H1 (cell line): ENCODE results near the gene HDAC2. TPM values are rescaled to one million over a fixed set of nuclear protein-coding genes. Genes with fewer than 3 reads are reported as not detected.

Experiments used
- BACH1 ChIP-seq: IDR thresholded peaks from 2 replicates; pipeline ENCODE4 v1.6.1; 2012; ENCODE audit warnings: low read length, improper control_type of control experiment
- CBX5 ChIP-seq: fragments of 300-800, 300-1000 bp; sonication (generic); IDR thresholded peaks from 2 replicates; pipeline ENCODE4 v1.7.1; 2016; ENCODE audit warnings: antibody characterized with exemption, low read length, low read depth
- CEBPB ChIP-seq: IDR thresholded peaks from 2 replicates; pipeline ENCODE4 v1.6.1; 2012; ENCODE audit warnings: low read depth, low read length
- CHD7 ChIP-seq: fragments of 300-600 bp; sonication (generic); IDR thresholded peaks from 2 replicates; pipeline ENCODE4 v1.7.1; 2012; ENCODE audit warnings: low read length, moderate library complexity, mild to moderate bottlenecking, inconsistent platforms; ENCODE audit not compliant: insufficient replicate concordance
- CTBP2 ChIP-seq: IDR thresholded peaks from 2 replicates; pipeline ENCODE4 v1.7.0; 2011; ENCODE audit warnings: borderline replicate concordance, mild to moderate bottlenecking, moderate library complexity, mixed read lengths, low read length; ENCODE audit not compliant: insufficient read depth, insufficient read length
- NANOG ChIP-seq: IDR thresholded peaks from 2 replicates; pipeline ENCODE4 v1.6.1; 2011; ENCODE audit warnings: low read length, low read depth, mild to moderate bottlenecking, inconsistent platforms; ENCODE audit not compliant: insufficient read depth, poor library complexity, severe bottlenecking
- PHF8 ChIP-seq: fragments of 200-600 bp; sonication (generic); conservative IDR thresholded peaks from 2 replicates; pipeline ENCODE4 v1.7.1; 2012; ENCODE audit warnings: low read depth, mild to moderate bottlenecking, inconsistent platforms, low read length, moderate library complexity
- RAD21 ChIP-seq, 2 experiments: IDR thresholded peaks in 1 of 2; conservative IDR thresholded peaks in 1 of 2; 2 replicates each; pipeline ENCODE4 v1.6.1; 2011; ENCODE audit warnings: low read depth in 2 of 2, low read length in 2 of 2, improper control_type of control experiment in 1 of 2, inconsistent platforms in 1 of 2, mild to moderate bottlenecking in 1 of 2, moderate library complexity in 1 of 2
- SUZ12 ChIP-seq: fragments of 200-600 bp; sonication (generic); IDR thresholded peaks from 2 replicates; pipeline ENCODE4 v1.6.1; 2012; ENCODE audit warnings: mild to moderate bottlenecking, inconsistent platforms, low read length, moderate library complexity, mixed read lengths
- polyA plus RNA-seq, 7 experiments: library from polyadenylated mRNA; depleted of rRNA in 3 of 7; stranded (reverse) in 5 of 7; unstranded in 2 of 7; fragments of >200 nt in 5 of 7; fragments of 200-250 nt in 2 of 7; gene quantifications; 1 replicate in 5 of 7; 2 replicates in 1 of 7; 4 replicates in 1 of 7; pipeline versions ENCODE4 v1.2.1 to v1.2.3, GENCODE V29; 2011 to 2013; ENCODE audit warnings: missing spikeins in 2 of 7, mixed read lengths in 2 of 7
- total RNA-seq: library from RNA; stranded (reverse); fragmentation: NEBNext Ultra II Directional; extraction: Animal tissue kit (Norgen Biotek cat#: 25700); gene quantifications from 2 replicates; pipeline ENCODE4 v1.2.1, GENCODE V29; 2021

Gene HDAC2
- total and polyA plus RNA-seq, 2 of the 8 experiments (the other 6 are each of a cell fraction or from before 2014, with no cell fraction given): 323 to 374 TPM

- TF ChIP-seq CHD7: no peak
- peak; percentile 40 for TF ChIP-seq NANOG
- no peak for TF ChIP-seq CEBPB
- TF ChIP-seq PHF8: peak; percentile 73
- no peak for TF ChIP-seq CBX5
- TF ChIP-seq BACH1: no peak; the same call in 1 of the 2 replicates
- TF ChIP-seq RAD21 (IDR thresholded peaks at IDR 0.05 in 1 of 2, conservative IDR thresholded peaks at IDR 0.05 in 1 of 2; ENCODE audit: low read depth in 2 of 2, low read length in 2 of 2): peak; percentile 13 to 29; a peak in 1 of 4 replicates
- no peak for TF ChIP-seq CTBP2
- TF ChIP-seq SUZ12: no peak; the same call in 1 of the 2 replicates
Observed at GRCh38 chr6:113970805-113971676, at the start of gene HDAC2 (continued).
